Fibroblast of lung (primary cell): ENCODE data around the gene DIP2A.
"Not testable (repeated sequence)": the region's sequence is repeated elsewhere in the genome, so short reads cannot be mapped to it uniquely, and the experiment has no call there.

ENCODE experiments used
- EZH2 ChIP-seq: IDR thresholded peaks from 2 replicates; pipeline ENCODE4 v1.5.1; 2012; ENCODE audit warnings: low read length, control low read depth, mild to moderate bottlenecking; ENCODE audit errors: missing control alignments
- TF ChIP-seq, protein P1 (sequence below), 2 donors: IDR thresholded peaks in 1 of 2; conservative IDR thresholded peaks in 1 of 2; 1 replicate in 1 of 2; 2 replicates in 1 of 2; pipeline ENCODE4 v1.5.1; 2011 to 2012; ENCODE audit warnings: low read length in 2 of 2, control low read depth in 1 of 2, inconsistent platforms in 1 of 2, low read depth in 1 of 2, mild to moderate bottlenecking in 1 of 2

DNA sequence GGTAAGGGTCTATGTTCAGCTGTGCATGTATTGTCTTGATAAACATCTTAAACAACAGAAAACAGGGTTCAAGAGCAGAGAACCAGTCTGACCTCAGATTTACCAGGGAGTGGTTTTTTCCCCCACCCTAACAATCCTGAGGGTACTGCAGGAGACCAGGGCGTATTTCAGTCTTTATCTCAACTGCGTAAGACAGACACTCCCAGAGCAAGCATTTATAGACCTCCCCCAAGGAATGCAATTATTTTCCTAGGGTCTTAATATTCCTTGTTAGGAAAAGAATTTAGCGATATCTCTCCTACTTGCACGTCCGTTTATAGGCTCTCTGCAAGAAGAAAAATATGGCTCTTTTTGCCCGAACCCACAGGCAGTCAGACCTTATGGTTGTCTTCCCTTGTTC is 9.8 kb upstream of the DIP2A start:
- TF ChIP-seq, protein P1, sequence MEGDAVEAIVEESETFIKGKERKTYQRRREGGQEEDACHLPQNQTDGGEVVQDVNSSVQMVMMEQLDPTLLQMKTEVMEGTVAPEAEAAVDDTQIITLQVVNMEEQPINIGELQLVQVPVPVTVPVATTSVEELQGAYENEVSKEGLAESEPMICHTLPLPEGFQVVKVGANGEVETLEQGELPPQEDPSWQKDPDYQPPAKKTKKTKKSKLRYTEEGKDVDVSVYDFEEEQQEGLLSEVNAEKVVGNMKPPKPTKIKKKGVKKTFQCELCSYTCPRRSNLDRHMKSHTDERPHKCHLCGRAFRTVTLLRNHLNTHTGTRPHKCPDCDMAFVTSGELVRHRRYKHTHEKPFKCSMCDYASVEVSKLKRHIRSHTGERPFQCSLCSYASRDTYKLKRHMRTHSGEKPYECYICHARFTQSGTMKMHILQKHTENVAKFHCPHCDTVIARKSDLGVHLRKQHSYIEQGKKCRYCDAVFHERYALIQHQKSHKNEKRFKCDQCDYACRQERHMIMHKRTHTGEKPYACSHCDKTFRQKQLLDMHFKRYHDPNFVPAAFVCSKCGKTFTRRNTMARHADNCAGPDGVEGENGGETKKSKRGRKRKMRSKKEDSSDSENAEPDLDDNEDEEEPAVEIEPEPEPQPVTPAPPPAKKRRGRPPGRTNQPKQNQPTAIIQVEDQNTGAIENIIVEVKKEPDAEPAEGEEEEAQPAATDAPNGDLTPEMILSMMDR (conservative IDR thresholded peaks at IDR 0.05 in 1 of 2, IDR thresholded peaks at IDR 0.05 in 1 of 2; ENCODE audit: low read depth in 1 of 2, low read length in 2 of 2): not testable (repeated sequence)
- not testable (repeated sequence) for TF ChIP-seq EZH2
